D721Med (cell line): ENCODE results near the gene TNFSF13B.

Experiments used
- DNase-seq: peaks from one replicate; pipeline ENCODE4 v3.0.0; 2011; ENCODE audit warnings: low spot score; ENCODE audit not compliant: insufficient read length
- FAIRE-seq: peaks from 2 replicates; lab custom pipeline; 2011; peaks lifted over from hg19 to GRCh38; lab: Jason Lieb, UNC
- TF ChIP-seq, protein P1 (sequence below): IDR thresholded peaks from 2 replicates; pipeline ENCODE4 v1.5.1; 2012; ENCODE audit warnings: mild to moderate bottlenecking, control low read depth; ENCODE audit not compliant: insufficient read depth; ENCODE audit errors: missing control alignments

The TNFSF13B gene, protein sequence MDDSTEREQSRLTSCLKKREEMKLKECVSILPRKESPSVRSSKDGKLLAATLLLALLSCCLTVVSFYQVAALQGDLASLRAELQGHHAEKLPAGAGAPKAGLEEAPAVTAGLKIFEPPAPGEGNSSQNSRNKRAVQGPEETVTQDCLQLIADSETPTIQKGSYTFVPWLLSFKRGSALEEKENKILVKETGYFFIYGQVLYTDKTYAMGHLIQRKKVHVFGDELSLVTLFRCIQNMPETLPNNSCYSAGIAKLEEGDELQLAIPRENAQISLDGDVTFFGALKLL

DNA sequence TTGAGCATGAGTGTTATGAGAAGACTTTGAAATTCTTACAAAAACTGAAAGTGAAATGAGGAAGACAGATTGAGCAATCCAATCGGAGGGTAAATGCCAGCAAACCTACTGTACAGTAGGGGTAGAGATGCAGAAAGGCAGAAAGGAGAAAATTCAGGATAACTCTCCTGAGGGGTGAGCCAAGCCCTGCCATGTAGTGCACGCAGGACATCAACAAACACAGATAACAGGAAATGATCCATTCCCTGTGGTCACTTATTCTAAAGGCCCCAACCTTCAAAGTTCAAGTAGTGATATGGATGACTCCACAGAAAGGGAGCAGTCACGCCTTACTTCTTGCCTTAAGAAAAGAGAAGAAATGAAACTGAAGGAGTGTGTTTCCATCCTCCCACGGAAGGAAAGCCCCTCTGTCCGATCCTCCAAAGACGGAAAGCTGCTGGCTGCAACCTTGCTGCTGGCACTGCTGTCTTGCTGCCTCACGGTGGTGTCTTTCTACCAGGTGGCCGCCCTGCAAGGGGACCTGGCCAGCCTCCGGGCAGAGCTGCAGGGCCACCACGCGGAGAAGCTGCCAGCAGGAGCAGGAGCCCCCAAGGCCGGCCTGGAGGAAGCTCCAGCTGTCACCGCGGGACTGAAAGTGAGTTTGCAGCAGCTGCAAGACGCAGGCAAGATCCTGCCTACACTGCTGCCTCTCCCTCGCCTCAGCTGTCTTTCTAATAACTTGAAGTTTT, at the start of gene TNFSF13B:
Gene TNFSF13B (plus strand): TSS at position 118 of the 728 bp plus-strand sequence. CDS start 178 bp downstream, at position 296.
- no peak for DNase-seq
- FAIRE-seq, result no peak
- TF ChIP-seq, protein P1, sequence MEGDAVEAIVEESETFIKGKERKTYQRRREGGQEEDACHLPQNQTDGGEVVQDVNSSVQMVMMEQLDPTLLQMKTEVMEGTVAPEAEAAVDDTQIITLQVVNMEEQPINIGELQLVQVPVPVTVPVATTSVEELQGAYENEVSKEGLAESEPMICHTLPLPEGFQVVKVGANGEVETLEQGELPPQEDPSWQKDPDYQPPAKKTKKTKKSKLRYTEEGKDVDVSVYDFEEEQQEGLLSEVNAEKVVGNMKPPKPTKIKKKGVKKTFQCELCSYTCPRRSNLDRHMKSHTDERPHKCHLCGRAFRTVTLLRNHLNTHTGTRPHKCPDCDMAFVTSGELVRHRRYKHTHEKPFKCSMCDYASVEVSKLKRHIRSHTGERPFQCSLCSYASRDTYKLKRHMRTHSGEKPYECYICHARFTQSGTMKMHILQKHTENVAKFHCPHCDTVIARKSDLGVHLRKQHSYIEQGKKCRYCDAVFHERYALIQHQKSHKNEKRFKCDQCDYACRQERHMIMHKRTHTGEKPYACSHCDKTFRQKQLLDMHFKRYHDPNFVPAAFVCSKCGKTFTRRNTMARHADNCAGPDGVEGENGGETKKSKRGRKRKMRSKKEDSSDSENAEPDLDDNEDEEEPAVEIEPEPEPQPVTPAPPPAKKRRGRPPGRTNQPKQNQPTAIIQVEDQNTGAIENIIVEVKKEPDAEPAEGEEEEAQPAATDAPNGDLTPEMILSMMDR, result no peak

DNA sequence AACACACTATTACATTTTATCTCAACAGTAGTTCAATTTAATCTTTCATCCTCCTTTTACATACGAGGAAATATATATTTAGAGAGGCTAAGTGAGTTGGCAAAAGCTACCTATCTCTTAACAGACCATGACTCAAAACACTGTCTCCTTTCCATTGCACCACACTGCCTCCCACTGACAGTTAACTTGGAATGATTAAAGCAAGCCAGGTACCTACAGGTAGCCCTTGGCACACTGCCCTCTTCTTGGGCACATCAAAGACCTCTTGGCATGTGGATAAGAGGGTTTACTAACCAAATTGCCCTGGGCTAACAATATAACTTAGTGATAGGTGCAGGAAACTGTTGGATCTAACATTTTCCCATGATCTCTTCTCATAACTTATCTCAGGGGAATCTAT, 49.5 kb upstream of the TNFSF13B start:
- no peak for DNase-seq
- no peak for FAIRE-seq
- TF ChIP-seq, protein P1, result no peak

- TF ChIP-seq, protein P1, result no peak
- FAIRE-seq, result no peak
These were observed 45.6 kb upstream of the TNFSF13B start for GRCh38 chr13:108223687-108224503.

GRCh38 chr13:108225440-108225839, 44.1 kb upstream of the TNFSF13B start:
- TF ChIP-seq, protein P1, result no peak
- FAIRE-seq, result peak; percentile 35
- DNase-seq, result no peak

More at GRCh38 chr13:108223687-108224503, 45.6 kb upstream of the TNFSF13B start:
- DNase-seq, result no peak

DNA sequence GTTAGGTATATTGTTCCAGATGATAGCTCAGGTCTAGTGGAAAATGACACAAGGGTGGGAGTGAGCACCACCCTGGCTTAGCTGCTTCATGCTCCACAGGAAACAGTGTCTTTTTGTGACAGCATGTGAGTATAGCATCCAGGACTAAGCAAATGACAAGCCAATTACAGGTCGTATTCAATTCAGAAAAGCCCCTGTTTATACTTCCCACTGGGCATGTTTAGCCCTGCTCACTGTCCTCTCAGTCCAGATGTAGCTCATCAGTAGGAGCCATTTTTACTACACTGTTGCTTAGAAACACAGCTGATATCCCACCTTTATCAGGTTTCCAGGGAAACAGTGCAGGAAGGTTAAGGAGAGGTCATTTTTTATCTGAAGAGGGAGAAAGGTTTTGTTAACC, 43.3 kb upstream of the TNFSF13B start:
- TF ChIP-seq, protein P1, result no peak
- FAIRE-seq (no peak), DNase-seq (no peak)

GRCh38 chr13:108227651-108228272, 41.8 kb upstream of the TNFSF13B start:
- DNase-seq (no peak), FAIRE-seq (peak; percentile 94)
- TF ChIP-seq, protein P1, result peak; percentile 73
